NCI-H69 (cell line): ENCODE results near the gene INTS1.

Source experiments
- DNase-seq: peaks from one replicate; lab custom pipeline; 2025; lab: John Stamatoyannopoulos, UW

Gene INTS1

GRCh38 chr7:1503816-1504775 is at the start of gene INTS1:
Gene INTS1 (minus strand): TSS chr7:1504389. CDS start chr7:1503960, 429 bp downstream.
- DNase-seq = peak; percentile 98

- no peak for DNase-seq
These were observed 49.5 kb upstream of the INTS1 start for GRCh38 chr7:1553512-1554210.

- no peak for DNase-seq
These were observed 48.0 kb upstream of the INTS1 start for GRCh38 chr7:1552200-1552599.

GRCh38 chr7:1550846-1551155 is 46.6 kb upstream of the INTS1 start:
- no peak for DNase-seq

- DNase-seq = no peak
These were observed 46.0 kb upstream of the INTS1 start for GRCh38 chr7:1550005-1550845.

GRCh38 chr7:1549357-1550004 is 45.3 kb upstream of the INTS1 start:
- DNase-seq = no peak

- DNase-seq = no peak
These were observed 44.8 kb upstream of the INTS1 start for GRCh38 chr7:1548944-1549343.

GRCh38 chr7:1548438-1548831 is 44.2 kb upstream of the INTS1 start:
- DNase-seq = no peak

GRCh38 chr7:1547777-1548437 is 43.7 kb upstream of the INTS1 start:
- DNase-seq = no peak

- no peak for DNase-seq
These were observed 43.0 kb upstream of the INTS1 start for GRCh38 chr7:1546909-1547776.

- DNase-seq = no peak
These were observed 42.2 kb upstream of the INTS1 start for GRCh38 chr7:1546274-1546908.

GRCh38 chr7:1545417-1546246 is 41.4 kb upstream of the INTS1 start:
- DNase-seq = no peak

- DNase-seq = no peak
These were observed 40.8 kb upstream of the INTS1 start for GRCh38 chr7:1544896-1545416.

GRCh38 chr7:1544178-1544895 is 40.1 kb upstream of the INTS1 start:
- DNase-seq = no peak

- peak; percentile 34 for DNase-seq
These were observed 39.6 kb upstream of the INTS1 start for GRCh38 chr7:1543826-1544177.

- peak; percentile 48 for DNase-seq
These were observed 38.9 kb upstream of the INTS1 start for GRCh38 chr7:1542841-1543747.

- DNase-seq = no peak
These were observed 38.1 kb upstream of the INTS1 start for GRCh38 chr7:1542329-1542728.
